GM15510 (cell line): Measurements from ENCODE around the gene CHST14.

ENCODE experiments used
- POLR2A ChIP-seq: IDR thresholded peaks from 3 replicates; pipeline ENCODE4 v1.6.1; 2011; ENCODE audit warnings: borderline replicate concordance; ENCODE audit not compliant: insufficient read length; ENCODE audit errors: extremely low read depth

CHST14 gene

DNA sequence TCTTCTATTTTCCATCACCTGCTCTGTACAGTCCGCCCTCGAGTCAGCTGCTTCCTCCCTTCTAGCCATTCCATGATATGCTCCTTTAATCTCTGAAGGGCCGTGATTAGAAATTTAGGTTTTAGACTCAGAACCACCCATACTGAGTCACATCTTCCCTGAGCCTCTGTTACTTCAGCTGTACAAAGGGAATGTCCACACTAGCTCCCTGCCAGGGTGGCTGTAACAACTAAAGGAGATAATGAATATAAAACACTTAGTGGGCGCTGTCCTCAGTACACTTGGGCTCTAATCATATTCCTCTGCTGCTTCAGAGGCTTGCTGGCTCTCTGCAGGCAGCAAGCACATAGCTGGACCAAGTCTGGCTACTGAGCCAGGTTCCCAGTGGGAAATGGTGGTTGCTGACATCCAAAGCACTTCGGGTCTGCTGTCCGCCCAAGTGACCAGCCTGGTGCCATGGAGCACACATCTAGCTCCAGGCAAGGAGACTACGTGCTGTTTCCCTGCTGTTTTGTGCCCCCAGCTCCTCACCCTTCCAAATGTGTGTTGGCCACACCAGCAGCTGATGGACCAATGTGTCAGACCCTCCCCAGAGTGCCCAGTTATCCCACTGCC, 901 bp upstream of the CHST14 start:
- TF ChIP-seq POLR2A: no peak

DNA sequence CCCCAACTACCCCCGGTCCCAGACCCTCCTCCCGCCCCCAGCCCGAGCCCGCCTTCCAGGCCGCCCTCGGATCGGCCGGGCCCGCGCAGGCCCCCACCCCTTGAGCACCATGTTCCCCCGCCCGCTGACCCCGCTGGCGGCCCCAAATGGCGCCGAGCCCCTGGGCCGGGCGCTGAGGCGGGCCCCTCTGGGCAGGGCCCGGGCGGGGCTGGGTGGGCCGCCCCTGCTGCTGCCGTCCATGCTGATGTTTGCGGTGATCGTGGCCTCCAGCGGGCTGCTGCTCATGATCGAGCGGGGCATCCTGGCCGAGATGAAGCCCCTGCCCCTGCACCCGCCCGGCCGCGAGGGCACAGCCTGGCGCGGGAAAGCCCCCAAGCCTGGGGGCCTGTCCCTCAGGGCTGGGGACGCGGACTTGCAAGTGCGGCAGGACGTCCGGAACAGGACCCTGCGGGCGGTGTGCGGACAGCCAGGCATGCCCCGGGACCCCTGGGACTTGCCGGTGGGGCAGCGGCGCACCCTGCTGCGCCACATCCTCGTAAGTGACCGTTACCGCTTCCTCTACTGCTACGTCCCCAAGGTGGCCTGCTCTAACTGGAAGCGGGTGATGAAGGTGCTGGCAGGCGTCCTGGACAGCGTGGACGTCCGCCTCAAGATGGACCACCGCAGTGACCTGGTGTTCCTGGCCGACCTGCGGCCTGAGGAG, 472 bp downstream of the CHST14 start:
- TF ChIP-seq POLR2A: no peak

DNA sequence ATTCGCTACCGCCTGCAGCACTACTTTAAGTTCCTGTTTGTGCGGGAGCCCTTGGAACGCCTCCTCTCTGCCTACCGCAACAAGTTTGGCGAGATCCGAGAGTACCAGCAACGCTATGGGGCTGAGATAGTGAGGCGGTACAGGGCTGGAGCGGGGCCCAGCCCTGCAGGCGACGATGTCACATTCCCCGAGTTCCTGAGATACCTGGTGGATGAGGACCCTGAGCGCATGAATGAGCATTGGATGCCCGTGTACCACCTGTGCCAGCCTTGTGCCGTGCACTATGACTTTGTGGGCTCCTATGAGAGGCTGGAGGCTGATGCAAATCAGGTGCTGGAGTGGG, 995 bp downstream of the CHST14 start:
- no peak for TF ChIP-seq POLR2A

DNA sequence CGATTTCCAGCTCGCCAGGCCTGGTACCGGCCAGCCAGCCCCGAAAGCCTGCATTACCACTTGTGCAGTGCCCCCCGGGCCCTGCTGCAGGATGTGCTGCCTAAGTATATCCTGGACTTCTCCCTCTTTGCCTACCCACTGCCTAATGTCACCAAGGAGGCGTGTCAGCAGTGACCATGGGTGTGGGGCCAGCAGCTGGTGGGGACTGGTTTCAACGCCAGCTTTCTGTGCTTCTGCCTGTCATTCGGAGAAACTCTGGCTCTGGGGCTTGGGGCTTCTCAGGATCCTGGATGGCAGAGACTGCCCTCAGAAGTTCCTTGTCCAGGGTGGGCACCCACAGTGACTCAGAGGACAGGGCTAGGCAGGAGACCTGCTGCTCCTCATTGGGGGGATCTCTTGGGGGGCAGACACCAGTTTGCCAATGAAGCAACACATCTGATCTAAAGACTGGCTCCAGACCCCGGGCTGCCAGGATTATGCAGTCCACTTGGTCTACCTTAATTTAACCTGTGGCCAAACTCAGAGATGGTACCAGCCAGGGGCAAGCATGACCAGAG, 1.5 kb downstream of the CHST14 start:
- TF ChIP-seq POLR2A: no peak

DNA sequence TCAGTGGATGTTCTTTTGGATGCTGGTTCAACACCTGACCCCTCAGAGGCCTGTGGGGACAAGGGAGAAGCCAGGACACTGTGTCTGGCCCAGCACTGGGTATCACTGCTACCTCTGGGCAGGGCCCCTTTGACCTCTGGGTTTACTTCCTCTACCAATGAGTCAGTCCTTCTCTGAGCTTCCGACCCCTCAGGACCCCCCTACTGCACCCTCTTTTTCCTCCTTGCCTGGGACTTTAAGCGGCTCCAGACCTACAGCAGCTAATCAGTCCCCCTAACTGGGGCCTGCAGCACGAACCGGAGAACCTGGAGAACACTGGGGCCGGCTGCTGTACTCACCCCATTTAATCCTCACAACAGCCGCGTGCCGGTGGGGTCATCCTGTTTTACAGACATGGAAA, 3.8 kb downstream of the CHST14 start:
- no peak for TF ChIP-seq POLR2A

DNA sequence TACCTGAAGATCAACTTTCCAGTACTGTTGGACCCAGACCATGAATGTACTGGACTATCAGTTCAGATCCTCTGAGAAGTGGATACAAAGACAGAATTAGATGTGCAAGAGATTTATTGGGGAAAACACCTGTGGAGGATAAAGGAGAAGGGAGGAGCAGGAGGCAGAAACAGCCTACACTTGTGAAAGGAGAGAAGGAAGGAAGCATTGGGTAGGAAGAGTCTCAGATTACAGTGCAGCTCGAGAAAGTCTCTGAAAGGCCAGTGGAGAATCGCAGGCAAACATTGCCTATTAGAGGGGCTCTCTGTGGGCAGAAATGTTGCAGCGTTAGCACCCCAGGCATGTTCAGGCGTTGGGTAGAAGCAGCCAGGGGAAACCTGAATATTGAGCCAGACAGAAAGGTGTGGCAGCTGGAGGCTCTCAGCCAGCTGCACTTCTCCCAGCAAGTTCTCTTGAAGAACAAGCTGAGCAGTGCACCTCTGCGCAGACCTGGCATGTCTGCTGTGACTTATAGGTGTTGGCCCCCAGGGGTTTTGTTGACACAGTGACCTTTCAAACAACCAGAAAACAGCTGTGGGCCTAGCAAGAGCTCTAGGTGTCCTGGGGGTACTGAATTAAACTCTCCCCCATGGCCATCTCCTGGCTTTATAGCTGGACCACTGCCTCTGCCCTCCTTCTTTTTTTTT, 7.0 kb downstream of the CHST14 start:
- no peak for TF ChIP-seq POLR2A

DNA sequence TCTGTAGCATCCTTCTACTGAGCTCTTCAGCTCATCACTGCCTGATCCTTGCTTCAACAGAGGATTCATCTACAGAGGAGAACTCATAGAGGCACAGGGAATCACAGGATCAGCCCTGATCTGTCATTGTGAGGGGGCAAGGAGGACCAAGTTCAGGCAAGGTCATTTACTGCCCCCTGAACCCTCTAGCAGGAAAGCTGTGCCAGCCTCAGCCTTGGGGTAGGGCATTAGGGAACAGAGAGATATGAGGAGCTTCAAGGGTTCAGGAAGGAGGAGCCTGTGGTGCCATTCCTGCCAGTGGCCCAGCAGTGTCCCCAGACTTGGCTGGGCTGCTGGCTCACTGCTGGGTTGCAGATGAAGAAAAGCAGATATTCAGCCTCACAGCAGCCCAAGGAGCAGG, 8.2 kb downstream of the CHST14 start:
- TF ChIP-seq POLR2A: no peak

DNA sequence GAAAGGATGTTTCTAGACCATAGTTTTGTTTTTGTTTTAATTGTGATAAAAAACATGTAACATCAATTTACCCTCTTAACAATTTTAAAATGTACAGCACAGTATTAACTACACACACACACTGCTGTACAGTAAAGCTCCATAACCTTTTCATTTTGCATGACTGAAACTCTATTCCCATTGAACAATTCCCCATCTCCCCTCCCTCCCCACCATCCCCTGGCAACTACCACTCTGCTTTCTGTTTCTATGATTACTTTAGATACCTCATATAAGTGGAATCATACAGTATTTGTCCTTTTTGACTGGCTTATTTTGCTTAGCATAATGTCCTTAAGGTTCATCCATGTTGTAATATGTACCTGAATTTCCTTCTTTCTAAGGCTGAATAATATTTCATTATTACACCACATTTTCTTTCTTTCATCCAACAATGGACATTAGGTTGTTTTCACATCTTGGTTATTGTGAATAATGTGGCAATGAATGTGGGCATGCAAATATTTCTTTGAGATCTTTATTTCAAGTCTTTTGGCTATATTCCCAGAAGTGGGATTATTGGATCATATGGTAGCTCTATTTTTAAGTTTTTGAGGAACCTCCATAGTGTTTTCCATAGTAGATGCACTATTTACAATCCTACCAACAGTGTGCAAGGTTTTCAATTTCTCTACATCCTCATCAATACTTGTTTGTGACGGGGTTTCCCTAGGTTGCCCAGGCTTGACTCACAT, 10.7 kb downstream of the CHST14 start:
- no peak for TF ChIP-seq POLR2A

DNA sequence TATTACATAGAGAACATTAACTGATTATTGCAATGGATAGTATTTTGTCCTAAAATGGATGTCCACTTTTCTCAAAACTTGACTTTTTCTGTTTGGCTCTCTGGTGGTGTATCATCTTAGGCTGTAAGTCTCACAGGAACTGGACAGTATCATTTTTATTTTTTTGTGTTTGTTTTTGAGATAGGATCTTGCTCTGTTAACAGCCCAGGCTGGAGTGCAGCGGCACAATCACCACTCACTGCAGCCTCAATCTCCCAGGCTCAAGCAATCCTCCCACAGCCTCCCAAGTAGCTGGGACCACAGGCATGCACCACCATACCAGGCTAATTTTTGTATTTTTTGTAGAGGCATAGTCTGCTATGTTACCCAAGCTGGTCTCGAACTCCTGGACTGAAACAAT, 13.1 kb downstream of the CHST14 start:
- no peak for TF ChIP-seq POLR2A

DNA sequence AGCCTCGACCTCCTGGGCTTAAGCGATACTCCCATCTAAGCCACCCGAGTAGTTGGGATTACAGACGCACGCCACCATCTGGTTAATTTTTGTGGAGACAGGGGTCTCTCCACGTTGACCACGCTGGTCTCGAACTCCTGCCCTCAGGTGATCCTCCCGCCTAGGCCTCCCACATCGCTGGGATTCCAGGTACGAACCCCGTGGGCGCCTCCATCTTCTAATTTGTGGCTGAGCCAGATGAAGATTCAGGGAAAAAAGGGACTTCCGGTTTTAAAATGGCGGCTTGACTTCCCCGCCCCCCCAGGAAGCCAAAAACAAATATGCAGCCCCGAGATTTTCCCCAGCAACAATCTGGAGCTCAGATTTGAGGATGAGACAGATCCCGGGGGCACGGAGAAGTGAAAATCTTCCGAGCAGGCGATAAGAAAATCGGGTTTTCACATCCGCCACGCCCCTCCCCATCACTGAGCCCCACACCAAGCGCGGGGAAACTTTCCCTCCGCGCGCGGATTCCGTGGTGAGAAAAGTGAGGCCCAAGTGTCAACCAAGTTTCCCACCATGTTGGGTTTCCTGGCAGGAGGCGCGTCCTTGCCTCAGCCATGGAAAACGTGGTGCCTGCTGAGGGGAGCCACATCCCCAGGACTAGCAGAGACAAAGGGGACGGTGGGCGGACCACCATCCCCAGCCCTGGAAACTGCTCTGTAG, 15.4 kb downstream of the CHST14 start:
- no peak for TF ChIP-seq POLR2A

DNA sequence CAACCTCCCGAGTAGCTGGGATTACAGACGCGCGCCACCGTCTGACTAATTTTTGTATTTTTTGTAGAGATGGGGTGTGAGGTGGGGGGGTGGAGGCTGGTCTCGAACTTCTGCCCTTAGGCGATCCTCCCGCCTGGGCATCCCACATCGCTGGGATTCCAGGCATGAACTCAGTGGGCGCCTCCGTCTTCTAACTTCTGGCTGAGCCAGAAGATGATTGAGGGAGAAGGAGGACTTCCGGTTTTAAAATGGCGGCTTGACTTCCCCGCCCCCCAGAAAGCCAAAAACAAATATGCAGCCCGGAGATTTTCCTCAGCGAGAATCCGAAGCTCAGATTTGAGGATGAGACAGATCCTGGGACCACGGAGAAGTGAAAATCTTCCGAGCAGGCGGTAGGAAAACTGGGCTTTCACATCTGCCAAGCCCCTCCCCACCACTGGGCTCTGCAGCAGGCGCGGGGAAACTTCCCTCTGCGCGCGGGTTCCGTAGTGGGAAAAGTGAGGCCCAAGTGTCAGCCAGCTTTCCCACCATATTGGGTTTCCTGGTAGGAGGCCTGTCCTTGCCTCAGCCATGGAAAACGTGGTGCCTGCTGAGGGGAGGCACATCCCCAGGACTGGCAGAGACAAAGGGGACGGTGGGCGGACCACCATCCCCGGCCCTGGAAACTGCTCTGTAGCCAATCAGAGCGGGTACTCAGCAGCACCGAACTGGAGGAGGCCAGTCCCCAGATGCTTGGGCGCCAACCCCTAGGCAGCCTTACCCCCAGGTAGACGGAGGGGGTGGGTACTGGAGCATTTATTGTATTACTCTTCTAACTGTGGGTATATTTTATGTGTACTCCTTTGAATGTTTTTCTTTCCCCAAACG, 17.3 kb downstream of the CHST14 start:
- no peak for TF ChIP-seq POLR2A

DNA sequence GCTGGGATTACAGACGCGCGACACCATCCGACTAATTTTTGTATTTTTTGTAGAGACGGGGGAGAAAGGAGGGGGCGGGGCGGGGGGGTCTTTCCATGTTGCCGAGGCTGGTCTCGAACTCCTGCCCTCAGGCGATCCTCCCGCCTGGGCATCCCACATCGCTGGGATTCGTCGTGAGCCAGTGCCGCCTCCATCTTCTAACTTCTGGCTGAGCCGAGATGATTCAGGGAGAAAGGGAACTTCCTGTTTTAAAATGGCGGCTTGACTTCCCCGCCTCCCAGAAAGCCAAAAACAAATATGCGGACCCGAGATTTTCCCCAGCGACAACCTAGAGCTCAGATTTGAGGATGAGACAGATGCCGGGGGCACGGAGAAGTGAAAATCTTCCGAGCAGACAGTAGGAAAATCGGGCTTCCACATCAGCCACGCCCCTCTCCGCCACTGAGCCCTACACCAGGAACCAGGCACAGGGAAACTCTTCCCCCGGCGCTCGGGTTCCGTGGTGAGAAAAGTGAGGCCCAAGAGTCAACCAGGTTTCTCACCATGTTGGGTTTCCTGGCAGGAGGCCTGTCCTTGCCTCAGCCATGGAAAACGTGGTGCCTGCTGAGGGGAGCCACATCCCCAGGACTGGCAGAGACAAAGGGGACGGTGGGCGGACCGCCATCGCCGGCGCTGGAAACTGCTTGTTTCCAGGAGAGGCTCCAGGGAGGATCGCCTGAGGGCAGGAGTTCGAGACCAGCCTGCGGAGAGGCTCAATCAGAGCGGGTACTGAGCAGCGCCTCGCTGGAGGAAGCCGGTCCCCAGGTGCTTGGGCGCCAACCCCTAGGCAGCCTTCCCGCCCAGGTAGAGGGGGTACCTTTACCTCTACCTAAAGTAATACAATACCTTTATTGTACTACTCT, 18.7 kb downstream of the CHST14 start:
- TF ChIP-seq POLR2A: no peak
